Measurements from ENCODE around the gene C9.

Gene C9

GRCh38 chr5:39256477-39257235, 107.6 kb downstream of the C9 start:
- Histone ChIP-seq H3K27me3 (ENCODE audit: control insufficient read depth, low read length) (no peaks in the 10 kb centered on the region), H3K36me3 (ENCODE audit: control insufficient read depth, low read length) (no peaks in the 10 kb centered on the region), H3K9me3 (ENCODE audit: control insufficient read depth, insufficient read depth, low read length) (no peaks in the 10 kb centered on the region), H3K4me3 (ENCODE audit: low read length) (no peak overlapping the region), H3F3A (ENCODE audit: control insufficient read depth, insufficient read depth) (no peaks in the 10 kb centered on the region), H3K27ac (ENCODE audit: low read depth, low read length) (no peak overlapping the region), H4K20me1 (ENCODE audit: control insufficient read depth, insufficient read depth, low read depth, low read length) (no peaks in the 10 kb centered on the region), H3K4me1 (ENCODE audit: control insufficient read depth, low read length) (no peaks in the 10 kb centered on the region), H3K9me2 (replicated peaks; ENCODE audit: control insufficient read depth, low read length) (no peaks in the 10 kb centered on the region), H3K4me2 (ENCODE audit: low read length) (no peak overlapping the region), H3K79me2 (ENCODE audit: control insufficient read depth, low read length) (no peaks in the 10 kb centered on the region)
- no peak for TF ChIP-seq EZH2phosphoT487 (IDR thresholded peaks at IDR 0.05; ENCODE audit: borderline replicate concordance, low read length)
- no peak for TF ChIP-seq CTCF (IDR thresholded peaks at IDR 0.05; ENCODE audit: low read depth, low read length, poor library complexity, severe bottlenecking)

- H3K9me3 ChIP-seq (ENCODE audit: control insufficient read depth, insufficient read depth, low read length): no peaks in the 10 kb centered on the region
- no peaks in the 10 kb centered on the region for H3K79me2 ChIP-seq (ENCODE audit: control insufficient read depth, low read length)
- TF ChIP-seq EZH2phosphoT487 (IDR thresholded peaks at IDR 0.05; ENCODE audit: borderline replicate concordance, low read length) (no peak), CTCF (IDR thresholded peaks at IDR 0.05; ENCODE audit: low read depth, low read length, poor library complexity, severe bottlenecking) (no peak)
- H3K9me2 ChIP-seq (replicated peaks; ENCODE audit: control insufficient read depth, low read length): no peaks in the 10 kb centered on the region
- H3K4me2 ChIP-seq (ENCODE audit: low read length): no peak overlapping the region
- H3K4me3 ChIP-seq (ENCODE audit: low read length): no peak overlapping the region
- H3K4me1 ChIP-seq (ENCODE audit: control insufficient read depth, low read length): no peaks in the 10 kb centered on the region
- no peak overlapping the region for H3K27ac ChIP-seq (ENCODE audit: low read depth, low read length)
- no peaks in the 10 kb centered on the region for H3K27me3 ChIP-seq (ENCODE audit: control insufficient read depth, low read length)
- H3F3A ChIP-seq (ENCODE audit: control insufficient read depth, insufficient read depth): no peaks in the 10 kb centered on the region
- H4K20me1 ChIP-seq (ENCODE audit: control insufficient read depth, insufficient read depth, low read depth, low read length): no peaks in the 10 kb centered on the region
- H3K36me3 ChIP-seq (ENCODE audit: control insufficient read depth, low read length): no peaks in the 10 kb centered on the region
Measured at GRCh38 chr5:39255406-39255805, 108.9 kb downstream of the C9 start.

GRCh38 chr5:39254671-39255070, 109.6 kb downstream of the C9 start:
- Histone ChIP-seq H3F3A (ENCODE audit: control insufficient read depth, insufficient read depth) (no peaks in the 10 kb centered on the region), H4K20me1 (ENCODE audit: control insufficient read depth, insufficient read depth, low read depth, low read length) (no peaks in the 10 kb centered on the region), H3K4me3 (ENCODE audit: low read length) (no peak overlapping the region), H3K9me2 (replicated peaks; ENCODE audit: control insufficient read depth, low read length) (no peaks in the 10 kb centered on the region), H3K27ac (ENCODE audit: low read depth, low read length) (no peak overlapping the region), H3K9me3 (ENCODE audit: control insufficient read depth, insufficient read depth, low read length) (no peaks in the 10 kb centered on the region), H3K79me2 (ENCODE audit: control insufficient read depth, low read length) (no peaks in the 10 kb centered on the region), H3K4me2 (ENCODE audit: low read length) (no peak overlapping the region), H3K27me3 (ENCODE audit: control insufficient read depth, low read length) (no peaks in the 10 kb centered on the region), H3K4me1 (ENCODE audit: control insufficient read depth, low read length) (no peaks in the 10 kb centered on the region), H3K36me3 (ENCODE audit: control insufficient read depth, low read length) (no peaks in the 10 kb centered on the region)
- TF ChIP-seq EZH2phosphoT487 (IDR thresholded peaks at IDR 0.05; ENCODE audit: borderline replicate concordance, low read length) (no peak), CTCF (IDR thresholded peaks at IDR 0.05; ENCODE audit: low read depth, low read length, poor library complexity, severe bottlenecking) (no peak)

Data from DOHH2 (cell line).